Esophagus squamous epithelium (tissue), 5 donors: ENCODE data around the gene ACTRT3. TPM values are rescaled to one million over a fixed set of nuclear protein-coding genes. Genes with fewer than 3 reads are reported as not detected.
A peak's percentile ranks its signal among the peaks of the same experiment; 100 is the strongest.

Experiments used
- DNase-seq: peaks from one replicate; lab custom pipeline; 2025; lab: John Stamatoyannopoulos, UW
- H3K27ac ChIP-seq, 4 donors: fragments of 200-600 bp; sonication (generic); one replicate each; pipeline ENCODE4 v1.5.1; 2016 to 2019; ENCODE audit warnings: mild to moderate bottlenecking in 1 of 4
- H3K27me3 ChIP-seq, 4 donors: fragments of 200-600 bp; sonication (generic); 1 replicate in 3 of 4; 2 replicates in 1 of 4; pipeline versions ENCODE4 v1.5.1 to v1.6.0; 2017 to 2021; ENCODE audit warnings: antibody characterized with exemption in 1 of 4
- H3K36me3 ChIP-seq, 3 donors: fragments of 200-600 bp; sonication (generic); one replicate each; pipeline ENCODE4 v1.5.1; 2016 to 2019
- H3K4me1 ChIP-seq, 3 donors: fragments of 200-600 bp; sonication (generic); one replicate each; pipeline ENCODE4 v1.5.1; 2017 to 2019
- H3K4me3 ChIP-seq, 4 donors: fragments of 200-600 bp; sonication (generic); 1 replicate in 3 of 4; 2 replicates in 1 of 4; pipeline ENCODE4 v1.5.1; 2016 to 2019; ENCODE audit warnings: mild to moderate bottlenecking in 2 of 4, moderate library complexity in 1 of 4
- H3K9me3 ChIP-seq, 3 donors: fragments of 200-600 bp; sonication (generic); one replicate each; pipeline ENCODE4 v1.5.1; 2016 to 2019
- POLR2A ChIP-seq, 4 donors: fragments of 450-650 bp; IDR thresholded peaks; one replicate each; pipeline ENCODE4 v1.6.1; 2017; ENCODE audit warnings: antibody characterized with exemption in 4 of 4, mild to moderate bottlenecking in 4 of 4, moderate library complexity in 3 of 4
- WGBS, 2 donors: methylation state at CpG; one replicate each; pipeline ENCODE4 v1.1.5; 2018; 5-methylcytosine and 5-hydroxymethylcytosine counted together
- intact Hi-C: fragments of 100-400 bp; cut with DNase I; formaldehyde crosslinking; loops from one replicate; pipeline ENCODE4 v1.15.0; 2022
- total RNA-seq, 4 donors: library from RNA; depleted of rRNA; stranded (reverse); fragments of >200 nt; gene quantifications; one replicate each; pipeline ENCODE4 v1.1.0, GENCODE V29; 2016
- TF ChIP-seq, protein P1 (sequence below), 6 experiments: fragments of 450-650 bp in 4 of 6; fragments of 200-600 bp in 2 of 6; sonication (generic) in 2 of 6; IDR thresholded peaks; one replicate each; pipeline ENCODE4 v1.5.1; 2016 to 2019; ENCODE audit warnings: antibody characterized with exemption in 6 of 6, mild to moderate bottlenecking in 4 of 6, moderate library complexity in 4 of 6
- donor health status: DM: yes; HTN: yes; CAD: no.

ACTRT3 gene
- total RNA-seq = 1 to 10 TPM in 3 of 4 donors, under 1 TPM in 1; 0.45 to 3.1 (median 2.0) TPM

DNA sequence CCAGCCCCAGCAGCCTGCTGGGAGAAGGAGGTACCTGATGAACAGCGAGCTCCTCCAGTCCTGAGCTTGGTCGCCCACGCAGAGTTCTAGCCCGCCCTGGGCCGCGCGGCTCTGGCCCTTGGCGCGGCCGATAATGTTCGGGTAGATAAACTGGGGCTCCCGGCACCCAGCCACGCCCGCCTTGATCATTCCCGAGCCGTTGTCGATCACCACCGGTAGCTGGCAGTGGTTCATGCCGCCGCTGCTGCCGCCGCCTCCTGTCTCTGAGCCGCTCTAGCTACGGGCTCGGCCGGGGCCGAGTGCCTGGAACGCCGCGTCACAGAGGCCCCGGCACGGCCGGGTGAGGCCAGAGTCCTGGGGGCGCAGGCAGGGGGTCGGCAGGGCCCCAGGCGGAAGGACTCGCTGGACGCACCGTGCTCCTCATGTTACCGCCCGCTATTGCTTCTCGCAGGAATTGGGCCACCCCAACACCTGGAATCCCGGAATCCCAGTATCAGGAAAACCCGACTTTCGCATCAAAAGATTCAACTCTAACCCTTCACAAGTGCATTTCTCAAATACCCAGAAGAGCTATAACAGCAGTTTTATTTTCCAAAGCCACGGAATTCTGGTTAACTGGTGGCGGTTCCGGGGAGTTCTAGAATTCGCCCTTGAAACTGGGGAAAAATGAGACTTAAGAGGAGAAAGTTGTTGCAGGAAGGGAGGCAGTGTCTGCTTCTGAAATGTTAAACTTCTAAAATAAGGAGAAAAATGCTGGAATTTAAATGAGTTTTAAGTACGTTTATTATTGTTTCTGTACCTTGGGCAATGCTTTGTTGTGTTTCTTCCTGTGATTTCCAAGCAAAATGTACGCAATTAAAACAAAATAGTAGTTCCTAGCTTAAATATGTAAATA is at the start of gene ACTRT3:
TSS of gene ACTRT3 (minus strand) at position 275 of the 895 bp plus-strand sequence. CDS start at position 234, 41 bp downstream.
- Histone ChIP-seq H3K4me3 (peak within 1 kb of the TSS; percentile 39 to 87 (median 67)), H3K9me3 (no peaks in the 10 kb centered on the region), H3K4me1 (peaks cover 6 to 18% (median 9%) of the 10 kb centered on the region in 3 donors), H3K27me3 (no peaks in the 10 kb centered on the region), H3K27ac (peak within 1 kb of the TSS; percentile 81 to 95 (median 89)), H3K36me3 (peaks cover 0 to 5% (median 0%) of the 10 kb centered on the region in 3 donors)
- DNase-seq = peak; percentile 15
- 0 to 2% methylated on average over 10 to 16 of the region's 51 CpGs for WGBS, 2 donors
- intact Hi-C loops = no loop called here
- TF ChIP-seq, protein P1, sequence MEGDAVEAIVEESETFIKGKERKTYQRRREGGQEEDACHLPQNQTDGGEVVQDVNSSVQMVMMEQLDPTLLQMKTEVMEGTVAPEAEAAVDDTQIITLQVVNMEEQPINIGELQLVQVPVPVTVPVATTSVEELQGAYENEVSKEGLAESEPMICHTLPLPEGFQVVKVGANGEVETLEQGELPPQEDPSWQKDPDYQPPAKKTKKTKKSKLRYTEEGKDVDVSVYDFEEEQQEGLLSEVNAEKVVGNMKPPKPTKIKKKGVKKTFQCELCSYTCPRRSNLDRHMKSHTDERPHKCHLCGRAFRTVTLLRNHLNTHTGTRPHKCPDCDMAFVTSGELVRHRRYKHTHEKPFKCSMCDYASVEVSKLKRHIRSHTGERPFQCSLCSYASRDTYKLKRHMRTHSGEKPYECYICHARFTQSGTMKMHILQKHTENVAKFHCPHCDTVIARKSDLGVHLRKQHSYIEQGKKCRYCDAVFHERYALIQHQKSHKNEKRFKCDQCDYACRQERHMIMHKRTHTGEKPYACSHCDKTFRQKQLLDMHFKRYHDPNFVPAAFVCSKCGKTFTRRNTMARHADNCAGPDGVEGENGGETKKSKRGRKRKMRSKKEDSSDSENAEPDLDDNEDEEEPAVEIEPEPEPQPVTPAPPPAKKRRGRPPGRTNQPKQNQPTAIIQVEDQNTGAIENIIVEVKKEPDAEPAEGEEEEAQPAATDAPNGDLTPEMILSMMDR (IDR thresholded peaks at IDR 0.05) = no peak
- TF ChIP-seq POLR2A (IDR thresholded peaks at IDR 0.05) = peak in 1 of 4 donors; percentile 56

DNA sequence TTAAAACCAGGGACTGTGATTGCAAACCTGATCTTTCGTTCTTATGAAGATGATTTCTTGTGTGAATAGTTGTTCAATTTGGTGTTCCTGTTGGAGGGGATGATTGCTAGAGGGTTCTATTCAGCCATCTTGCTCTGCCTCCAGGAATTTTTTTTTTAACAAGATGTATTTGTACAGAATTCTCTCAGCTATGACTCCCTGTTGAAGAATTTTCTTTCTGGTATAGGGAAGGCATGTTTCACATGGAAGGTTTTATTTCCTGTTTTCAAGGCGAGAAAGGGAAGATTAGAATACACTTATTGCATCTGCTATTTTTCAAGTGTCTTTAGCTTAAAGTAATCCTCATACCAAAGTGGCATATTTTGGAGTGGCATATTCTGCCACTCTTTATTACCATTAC is 49.0 kb upstream of the ACTRT3 start:
- Histone ChIP-seq H3K4me1 (peaks cover 0 to 8% (median 6%) of the 10 kb centered on the region in 3 donors), H3K27me3 (peaks cover 0 to 15% (median 0%) of the 10 kb centered on the region in 4 donors), H3K27ac (no peak overlapping the region), H3K4me3 (no peak overlapping the region), H3K36me3 (no peaks in the 10 kb centered on the region), H3K9me3 (peaks cover 0 to 11% (median 3%) of the 10 kb centered on the region in 3 donors)
- DNase-seq = no peak
- 71 to 82% methylated on average over 2 of the region's 2 CpGs for WGBS, 2 donors
- TF ChIP-seq, protein P1 (IDR thresholded peaks at IDR 0.05) = no peak
- TF ChIP-seq POLR2A (IDR thresholded peaks at IDR 0.05) = no peak
- intact Hi-C loops = no loop called here

DNA sequence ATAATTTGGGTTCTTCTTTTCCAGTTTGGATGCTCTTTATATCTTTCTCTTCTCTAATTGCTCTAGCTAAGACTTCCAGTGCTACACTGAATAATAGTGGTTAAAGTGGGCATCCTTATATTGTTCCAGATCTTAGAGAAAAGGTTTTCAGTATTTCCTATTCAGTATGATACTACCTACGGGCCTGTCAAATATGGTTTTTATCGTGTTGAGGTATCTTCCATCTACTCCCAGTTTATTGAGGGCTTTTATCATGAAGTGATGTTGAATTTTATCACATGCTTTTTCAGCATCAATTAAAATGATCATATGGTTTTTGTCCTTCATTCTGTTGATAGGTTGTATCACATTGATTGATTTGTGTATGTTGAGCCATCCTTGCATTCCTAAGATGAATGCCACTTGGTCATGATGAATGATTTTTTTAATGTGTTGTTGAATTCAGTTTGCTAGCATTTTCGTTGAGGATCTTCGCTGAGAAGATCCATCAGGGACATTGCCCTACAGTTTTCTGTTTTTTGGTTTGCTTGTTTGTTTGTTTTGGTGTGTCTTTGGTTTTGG is 46.3 kb upstream of the ACTRT3 start:
- TF ChIP-seq POLR2A (IDR thresholded peaks at IDR 0.05) = no peak
- TF ChIP-seq, protein P1 (IDR thresholded peaks at IDR 0.05) = no peak
- Histone ChIP-seq H3K4me3 (no peak overlapping the region), H3K9me3 (peaks cover 0 to 11% (median 3%) of the 10 kb centered on the region in 3 donors), H3K27ac (no peak overlapping the region), H3K27me3 (peaks cover 0 to 17% (median 0%) of the 10 kb centered on the region in 4 donors), H3K36me3 (no peaks in the 10 kb centered on the region), H3K4me1 (peaks cover 12 to 33% (median 13%) of the 10 kb centered on the region in 3 donors)
- no peak for DNase-seq
- WGBS, 2 donors = 90 to 92% methylated on average over 4 of the region's 4 CpGs
- intact Hi-C loops = no loop called here

DNA sequence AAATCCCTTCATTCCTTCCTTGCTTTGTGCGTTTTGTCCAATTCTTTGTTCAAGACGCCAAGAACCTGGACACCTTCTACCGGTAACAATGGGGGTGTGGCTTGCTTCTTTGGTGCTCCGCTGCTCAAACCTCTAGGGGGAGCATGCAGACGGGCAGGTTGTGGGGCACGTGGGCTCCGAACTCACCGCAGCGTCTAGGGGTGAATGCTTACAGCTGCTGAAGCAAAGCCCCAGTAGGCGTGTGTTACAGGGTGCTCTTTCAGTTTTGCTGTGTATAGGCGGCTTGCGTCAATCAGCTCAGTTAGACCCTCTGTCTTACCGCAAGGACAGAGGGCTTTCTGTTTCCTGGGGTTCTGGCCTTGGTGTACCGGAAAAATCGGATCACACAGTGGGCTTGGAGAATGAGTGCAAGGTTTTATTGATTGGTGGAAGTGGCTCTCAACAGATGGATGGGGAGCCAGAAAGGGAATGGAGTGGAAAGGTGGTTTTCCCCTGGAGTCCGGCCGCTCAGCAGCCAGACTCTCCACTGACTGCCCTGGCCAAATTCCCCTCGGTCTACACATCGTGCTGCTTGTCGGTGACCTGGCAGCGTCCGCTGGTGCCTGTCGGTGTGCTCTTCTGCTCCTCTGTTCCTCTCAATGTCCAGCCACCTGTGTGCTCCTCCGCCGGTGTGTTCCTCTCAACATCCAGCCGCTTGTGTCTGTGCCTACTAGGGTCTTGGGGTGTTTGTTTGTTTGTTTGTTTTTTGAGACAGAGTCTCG is 44.6 kb upstream of the ACTRT3 start:
- H3K4me1 ChIP-seq = peaks cover 12 to 33% (median 13%) of the 10 kb centered on the region in 3 donors
- no peak overlapping the region for H3K27ac ChIP-seq
- DNase-seq = no peak
- peak overlapping the region; percentile 42 to 85 (median 62) for H3K4me3 ChIP-seq
- H3K36me3 ChIP-seq = no peaks in the 10 kb centered on the region
- WGBS, 2 donors = 63 to 72% methylated on average over 20 to 24 of the region's 27 CpGs
- peaks cover 0 to 17% (median 0%) of the 10 kb centered on the region in 4 donors for H3K27me3 ChIP-seq
- TF ChIP-seq POLR2A (IDR thresholded peaks at IDR 0.05) = no peak
- TF ChIP-seq, protein P1 (IDR thresholded peaks at IDR 0.05) = peak in 5 of 6 experiments; percentile 19 to 54 (median 42)
- peaks cover 0 to 11% (median 3%) of the 10 kb centered on the region in 3 donors for H3K9me3 ChIP-seq
- intact Hi-C loops = no loop called here
